CD4-positive, CD25-positive, alpha-beta regulatory T cell (primary cell): ENCODE results near the gene NUDT19. TPM values are rescaled to one million over a fixed set of nuclear protein-coding genes. Genes with fewer than 3 reads are reported as not detected.
A peak's percentile ranks its signal among the peaks of the same experiment; 100 is the strongest.
"Not testable (repeated sequence)": the region's sequence is repeated elsewhere in the genome, so short reads cannot be mapped to it uniquely, and the experiment has no call there.

Experiments
- ATAC-seq, 2 donors: fragments of 150-1000 bp; cut with Tn5 transposase; one replicate each; pipeline ENCODE4 v1.10.0; 2021; ENCODE audit warnings: low read depth in 2 of 2, moderate number of reproducible peaks in 2 of 2, moderate library complexity in 1 of 2
- DNase-seq, 3 donors: peaks; one replicate each; pipeline versions ENCODE4 v3.0.0 to v3.0.0-alpha.2; 2012 to 2022; ENCODE audit warnings: mixed read lengths in 1 of 3
- H3K27ac ChIP-seq: one replicate; pipeline ENCODE4 v1.7.0; 2013; ENCODE audit warnings: mild to moderate bottlenecking, low read length; ENCODE audit not compliant: insufficient read depth, poor library complexity, severe bottlenecking
- H3K27me3 ChIP-seq: one replicate; pipeline ENCODE4 v1.7.0; 2013; ENCODE audit warnings: low read length; ENCODE audit not compliant: control insufficient read depth, insufficient read depth
- H3K36me3 ChIP-seq: one replicate; pipeline ENCODE4 v1.7.0; 2013; ENCODE audit warnings: mild to moderate bottlenecking, low read length, moderate library complexity; ENCODE audit not compliant: control insufficient read depth, insufficient read depth
- H3K4me1 ChIP-seq: 2 replicates; pipeline ENCODE4 v1.7.0; 2013; ENCODE audit warnings: mild to moderate bottlenecking, low read length; ENCODE audit not compliant: insufficient read depth, control insufficient read depth, poor library complexity, severe bottlenecking
- H3K4me3 ChIP-seq: one replicate; pipeline ENCODE4 v1.7.0; 2013; ENCODE audit warnings: low read depth, mild to moderate bottlenecking, low read length, moderate library complexity
- H3K9me3 ChIP-seq, 2 experiments: 1 replicate in 1 of 2; 2 replicates in 1 of 2; pipeline ENCODE4 v1.7.0; 2013; ENCODE audit warnings: low read length in 2 of 2, mild to moderate bottlenecking in 1 of 2, moderate library complexity in 1 of 2; ENCODE audit not compliant: control insufficient read depth in 2 of 2
- H3K27ac Mint-ChIP-seq, 3 donors: one replicate each; pipeline ENCODE4 v1.8.0; 2020 to 2022; ENCODE audit warnings: mild to moderate bottlenecking in 3 of 3, mixed read lengths in 3 of 3, moderate library complexity in 2 of 3
- H3K27me3 Mint-ChIP-seq: one replicate; pipeline ENCODE4 v1.8.0; 2022; ENCODE audit warnings: mild to moderate bottlenecking, mixed read lengths
- H3K36me3 Mint-ChIP-seq: one replicate; pipeline ENCODE4 v1.8.0; 2020; ENCODE audit warnings: mixed read lengths
- H3K4me1 Mint-ChIP-seq, 4 donors: one replicate each; pipeline ENCODE4 v1.8.0; 2020 to 2022; ENCODE audit warnings: mixed read lengths in 4 of 4, mild to moderate bottlenecking in 1 of 4
- H3K4me3 Mint-ChIP-seq, 4 donors: one replicate each; pipeline ENCODE4 v1.8.0; 2020 to 2022; ENCODE audit warnings: mild to moderate bottlenecking in 4 of 4, mixed read lengths in 4 of 4, moderate library complexity in 3 of 4
- H3K9me3 Mint-ChIP-seq, 7 donors: one replicate each; pipeline ENCODE4 v1.8.0; 2020 to 2022; ENCODE audit warnings: mixed read lengths in 7 of 7, mild to moderate bottlenecking in 3 of 7, moderate library complexity in 2 of 7
- polyA plus RNA-seq, 4 donors: library from polyadenylated mRNA; unstranded; fragments of 300-500 nt; fragmentation: Illumina TruSeq; gene quantifications; one replicate each; pipeline ENCODE4 v1.2.3, GENCODE V29; 2021
- total RNA-seq: library from RNA; stranded (reverse); gene quantifications from one replicate; pipeline ENCODE4 v1.2.3, GENCODE V29; 2022

The NUDT19 gene
- total and polyA plus RNA-seq, 5 donors from 2014 or later: 3.1 to 7.3 (median 4.2) TPM

GRCh38 chr19:32744555-32745325 lies 53.1 kb downstream of the NUDT19 start:
- Mint-ChIP-seq H3K9me3 (no peaks in the 10 kb centered on the region), H3K27me3 (peaks cover 13% of the 10 kb centered on the region), H3K4me3 (no peak overlapping the region), H3K27ac (no peak overlapping the region), H3K4me1 (peaks cover 0 to 23% (median 8%) of the 10 kb centered on the region in 4 donors), H3K36me3 (no peaks in the 10 kb centered on the region)
- Histone ChIP-seq H3K4me1 (peaks cover 11% of the 10 kb centered on the region), H3K4me3 (no peak overlapping the region), H3K27ac (no peak overlapping the region), H3K9me3 (no peaks in the 10 kb centered on the region), H3K27me3 (peaks cover 2% of the 10 kb centered on the region), H3K36me3 (no peaks in the 10 kb centered on the region)
- no peak for ATAC-seq
- DNase-seq: no peak

- H3K4me3 ChIP-seq, H3K36me3 ChIP-seq, H3K4me3 Mint-ChIP-seq, H3K9me3 Mint-ChIP-seq, H3K27me3 ChIP-seq, H3K36me3 Mint-ChIP-seq, H3K9me3 ChIP-seq, ATAC-seq, H3K27ac Mint-ChIP-seq: not testable (repeated sequence)
- H3K27ac ChIP-seq: peak overlapping the region; percentile 41
- H3K4me1 ChIP-seq: peaks cover 11% of the 10 kb centered on the region
- H3K4me1 Mint-ChIP-seq: peaks cover 0 to 23% (median 8%) of the 10 kb centered on the region in 4 donors
- peak; percentile 24 to 78 (median 34) for DNase-seq
- H3K27me3 Mint-ChIP-seq: peaks cover 13% of the 10 kb centered on the region
Measured at GRCh38 chr19:32745594-32746251, 54.1 kb downstream of the NUDT19 start.

- DNase-seq (peak; percentile 44 to 81 (median 50)), ATAC-seq (peak; percentile 68 to 74)
- H3K27ac ChIP-seq: peak overlapping the region; percentile 52
- H3K4me1 ChIP-seq: peaks cover 11% of the 10 kb centered on the region
- peaks cover 20% of the 10 kb centered on the region for H3K27me3 Mint-ChIP-seq
- H3K27me3 ChIP-seq, H3K9me3 ChIP-seq, H3K9me3 Mint-ChIP-seq, H3K27ac Mint-ChIP-seq, H3K4me3 ChIP-seq, H3K36me3 Mint-ChIP-seq, H3K4me3 Mint-ChIP-seq, H3K36me3 ChIP-seq: not testable (repeated sequence)
- peaks cover 0 to 23% (median 9%) of the 10 kb centered on the region in 4 donors for H3K4me1 Mint-ChIP-seq
Measured at GRCh38 chr19:32746631-32747196, 55.1 kb downstream of the NUDT19 start.

GRCh38 chr19:32748497-32748896 lies 56.9 kb downstream of the NUDT19 start:
- no peaks in the 10 kb centered on the region for H3K9me3 ChIP-seq
- peaks cover 0 to 23% (median 9%) of the 10 kb centered on the region in 4 donors for H3K4me1 Mint-ChIP-seq
- H3K27me3 ChIP-seq: peaks cover 2% of the 10 kb centered on the region
- H3K4me1 ChIP-seq: peaks cover 11% of the 10 kb centered on the region
- peak; percentile 27 to 29 for ATAC-seq
- peak overlapping the region in 1 of 3 donors; percentile 14 for H3K27ac Mint-ChIP-seq
- peak in 2 of 3 donors; percentile 25 to 38 for DNase-seq
- no peak overlapping the region for H3K4me3 Mint-ChIP-seq
- H3K9me3 Mint-ChIP-seq: peaks cover 0 to 2% (median 0%) of the 10 kb centered on the region in 7 donors
- H3K36me3 Mint-ChIP-seq: no peaks in the 10 kb centered on the region
- no peaks in the 10 kb centered on the region for H3K36me3 ChIP-seq
- peaks cover 27% of the 10 kb centered on the region for H3K27me3 Mint-ChIP-seq
- no peak overlapping the region for H3K27ac ChIP-seq
- H3K4me3 ChIP-seq: no peak overlapping the region

GRCh38 chr19:32748948-32749347 lies 57.3 kb downstream of the NUDT19 start:
- Histone ChIP-seq H3K36me3 (no peaks in the 10 kb centered on the region), H3K4me3 (no peak overlapping the region), H3K27me3 (peaks cover 2% of the 10 kb centered on the region), H3K4me1 (peaks cover 11% of the 10 kb centered on the region), H3K27ac (no peak overlapping the region), H3K9me3 (no peaks in the 10 kb centered on the region)
- Mint-ChIP-seq H3K4me3 (no peak overlapping the region), H3K27me3 (peaks cover 26% of the 10 kb centered on the region), H3K27ac (no peak overlapping the region), H3K9me3 (peaks cover 0 to 2% (median 0%) of the 10 kb centered on the region in 7 donors), H3K36me3 (no peaks in the 10 kb centered on the region), H3K4me1 (peaks cover 0 to 22% (median 9%) of the 10 kb centered on the region in 4 donors)
- ATAC-seq (no peak), DNase-seq (no peak)

- no peak overlapping the region for H3K27ac Mint-ChIP-seq
- ATAC-seq: no peak
- Histone ChIP-seq H3K9me3 (no peaks in the 10 kb centered on the region), H3K27me3 (peaks cover 2% of the 10 kb centered on the region), H3K4me1 (peaks cover 11% of the 10 kb centered on the region), H3K4me3 (no peak overlapping the region), H3K27ac (no peak overlapping the region), H3K36me3 (no peaks in the 10 kb centered on the region)
- no peak overlapping the region for H3K4me3 Mint-ChIP-seq
- peaks cover 0 to 2% (median 0%) of the 10 kb centered on the region in 7 donors for H3K9me3 Mint-ChIP-seq
- peaks cover 0 to 20% (median 9%) of the 10 kb centered on the region in 4 donors for H3K4me1 Mint-ChIP-seq
- H3K36me3 Mint-ChIP-seq: no peaks in the 10 kb centered on the region
- peaks cover 27% of the 10 kb centered on the region for H3K27me3 Mint-ChIP-seq
- no peak for DNase-seq
Measured at GRCh38 chr19:32749361-32749760, 57.7 kb downstream of the NUDT19 start.

- Histone ChIP-seq H3K9me3 (no peaks in the 10 kb centered on the region), H3K27ac (no peak overlapping the region), H3K27me3 (peaks cover 2% of the 10 kb centered on the region), H3K4me3 (no peak overlapping the region), H3K4me1 (peaks cover under 1% of the 10 kb centered on the region), H3K36me3 (no peaks in the 10 kb centered on the region)
- Mint-ChIP-seq H3K9me3 (peaks cover 0 to 2% (median 0%) of the 10 kb centered on the region in 7 donors), H3K36me3 (no peaks in the 10 kb centered on the region), H3K27ac (peak overlapping the region in 1 of 3 donors; percentile 7), H3K4me1 (peaks cover 0 to 20% (median 9%) of the 10 kb centered on the region in 4 donors), H3K27me3 (peaks cover 33% of the 10 kb centered on the region), H3K4me3 (no peak overlapping the region)
- no peak for DNase-seq
- no peak for ATAC-seq
Measured at GRCh38 chr19:32750441-32751055, 58.9 kb downstream of the NUDT19 start.
